AG08396 (cell line): Measurements from ENCODE around the gene ARID5A.
"Not testable (repeated sequence)": the region's sequence is repeated elsewhere in the genome, so short reads cannot be mapped to it uniquely, and the experiment has no call there.

Experiments used
- DNase-seq: peaks from one replicate; pipeline ENCODE4 v3.0.0; 2012; ENCODE audit warnings: low spot score, mixed read lengths

The ARID5A gene

GRCh38 chr2:96541398-96542152 is 5.0 kb downstream of the ARID5A start:
- no peak for DNase-seq

GRCh38 chr2:96542357-96542977 is 5.9 kb downstream of the ARID5A start:
- no peak for DNase-seq

- DNase-seq, result no peak
Observed at GRCh38 chr2:96546321-96546720, 9.8 kb downstream of the ARID5A start.

GRCh38 chr2:96546797-96547196 is 10.2 kb downstream of the ARID5A start:
- no peak for DNase-seq

GRCh38 chr2:96547203-96547641 is 10.7 kb downstream of the ARID5A start:
- no peak for DNase-seq

GRCh38 chr2:96547731-96548171 is 11.2 kb downstream of the ARID5A start:
- no peak for DNase-seq

GRCh38 chr2:96548558-96549465 is 12.3 kb downstream of the ARID5A start:
- DNase-seq, result no peak

GRCh38 chr2:96549466-96549785 is 12.9 kb downstream of the ARID5A start:
- no peak for DNase-seq

- no peak for DNase-seq
Observed at GRCh38 chr2:96549967-96550786, 13.6 kb downstream of the ARID5A start.

GRCh38 chr2:96550787-96551604 is 14.4 kb downstream of the ARID5A start:
- no peak for DNase-seq

- DNase-seq, result no peak
Observed at GRCh38 chr2:96551605-96552314, 15.2 kb downstream of the ARID5A start.

- no peak for DNase-seq
Observed at GRCh38 chr2:96552315-96553175, 16.0 kb downstream of the ARID5A start.

GRCh38 chr2:96553176-96553956 is 16.8 kb downstream of the ARID5A start:
- DNase-seq, result no peak

GRCh38 chr2:96553957-96554292 is 17.4 kb downstream of the ARID5A start:
- not testable (repeated sequence) for DNase-seq

- DNase-seq, result peak; percentile 86
Observed at GRCh38 chr2:96554293-96555145, 18.0 kb downstream of the ARID5A start.

- DNase-seq, result no peak
Observed at GRCh38 chr2:96555146-96555610, 18.6 kb downstream of the ARID5A start.
